Pulmonary artery endothelial cell (primary cell): ENCODE data around the gene SOD1. TPM values are rescaled to one million over a fixed set of nuclear protein-coding genes. Genes with fewer than 3 reads are reported as not detected.

Experiments
- total RNA-seq: library from RNA; depleted of rRNA; stranded (reverse); fragments of >200 nt; gene quantifications from 2 replicates; pipeline ENCODE4 v1.2.3, GENCODE V29; 2014

SOD1 gene
- total RNA-seq, 1 donor from 2014 or later: 203 TPM

Other genes starting within 250 kb of the SOD1 start
- gene SCAF4, start 72.4 kb downstream of the SOD1 start, total RNA-seq: 2.8 and 4.5 TPM in 2 replicates
- gene HUNK, start 213.3 kb downstream of the SOD1 start, total RNA-seq: not detected in 2 replicates